LNCaP clone FGC (cell line): ENCODE measurements around the gene TRO.

ENCODE experiments used
- DNase-seq: peaks from one replicate; pipeline ENCODE4 v3.0.0-alpha.2; 2011; ENCODE audit warnings: low read depth
- H3K4me3 ChIP-seq: 2 replicates; pipeline ENCODE4 v1.5.1; 2011; ENCODE audit warnings: mild to moderate bottlenecking, low read depth, low read length, control low read depth
- TF ChIP-seq, protein P1 (sequence below): IDR thresholded peaks from 2 replicates; pipeline ENCODE4 v1.5.1; 2012; ENCODE audit warnings: mild to moderate bottlenecking; ENCODE audit not compliant: control insufficient read depth, insufficient read depth; ENCODE audit errors: extremely low read depth

The TRO gene

DNA sequence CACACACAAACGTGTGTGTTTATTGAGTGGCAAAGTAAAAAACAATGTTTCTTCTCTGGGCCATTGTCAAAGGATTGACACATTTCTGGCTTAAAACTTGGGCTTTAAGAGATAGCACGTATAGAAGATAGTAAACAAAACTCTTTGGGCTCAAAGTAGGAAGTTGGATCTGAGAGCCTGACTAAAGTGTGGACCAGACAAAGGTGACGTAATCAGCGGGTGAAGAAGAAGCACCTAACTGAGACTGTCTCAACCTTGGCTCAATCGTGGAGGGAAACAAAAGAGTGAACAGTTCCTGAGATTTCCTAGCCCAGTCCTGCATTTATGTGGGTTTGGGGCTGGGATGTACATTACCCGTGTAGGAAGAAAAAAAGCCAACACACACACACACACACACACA, 59.7 kb downstream of the TRO start:
- TF ChIP-seq, protein P1, sequence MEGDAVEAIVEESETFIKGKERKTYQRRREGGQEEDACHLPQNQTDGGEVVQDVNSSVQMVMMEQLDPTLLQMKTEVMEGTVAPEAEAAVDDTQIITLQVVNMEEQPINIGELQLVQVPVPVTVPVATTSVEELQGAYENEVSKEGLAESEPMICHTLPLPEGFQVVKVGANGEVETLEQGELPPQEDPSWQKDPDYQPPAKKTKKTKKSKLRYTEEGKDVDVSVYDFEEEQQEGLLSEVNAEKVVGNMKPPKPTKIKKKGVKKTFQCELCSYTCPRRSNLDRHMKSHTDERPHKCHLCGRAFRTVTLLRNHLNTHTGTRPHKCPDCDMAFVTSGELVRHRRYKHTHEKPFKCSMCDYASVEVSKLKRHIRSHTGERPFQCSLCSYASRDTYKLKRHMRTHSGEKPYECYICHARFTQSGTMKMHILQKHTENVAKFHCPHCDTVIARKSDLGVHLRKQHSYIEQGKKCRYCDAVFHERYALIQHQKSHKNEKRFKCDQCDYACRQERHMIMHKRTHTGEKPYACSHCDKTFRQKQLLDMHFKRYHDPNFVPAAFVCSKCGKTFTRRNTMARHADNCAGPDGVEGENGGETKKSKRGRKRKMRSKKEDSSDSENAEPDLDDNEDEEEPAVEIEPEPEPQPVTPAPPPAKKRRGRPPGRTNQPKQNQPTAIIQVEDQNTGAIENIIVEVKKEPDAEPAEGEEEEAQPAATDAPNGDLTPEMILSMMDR, result no peak
- DNase-seq, result no peak
- no peak overlapping the region for H3K4me3 ChIP-seq
